T47D (cell line): ENCODE results near the gene ASB3.
"Not testable (repeated sequence)": the region's sequence is repeated elsewhere in the genome, so short reads cannot be mapped to it uniquely, and the experiment has no call there.

Source experiments
- DNase-seq, 2 experiments: peaks; one replicate each; pipeline versions ENCODE4 v3.0.0 to v3.0.0-alpha.2; 2011 to 2012; ENCODE audit warnings: low read depth in 1 of 2, low spot score in 1 of 2
- JUND ChIP-seq: IDR thresholded peaks from 2 replicates; pipeline ENCODE4 v1.6.1; 2012; ENCODE audit warnings: low read depth
- in situ Hi-C: cut with HindIII; loops from 2 replicates; pipeline ENCODE4 v1.10.0; 2016; ENCODE audit warnings: low sequenced_read_pairs, low pct_unique_long_range_greater_than_20kb

Gene ASB3

GRCh38 chr2:53750041-53750768 is 36.5 kb downstream of the ASB3 start:
- TF ChIP-seq JUND: no peak
- in situ Hi-C loops: no loop called here
- DNase-seq: no peak

DNA sequence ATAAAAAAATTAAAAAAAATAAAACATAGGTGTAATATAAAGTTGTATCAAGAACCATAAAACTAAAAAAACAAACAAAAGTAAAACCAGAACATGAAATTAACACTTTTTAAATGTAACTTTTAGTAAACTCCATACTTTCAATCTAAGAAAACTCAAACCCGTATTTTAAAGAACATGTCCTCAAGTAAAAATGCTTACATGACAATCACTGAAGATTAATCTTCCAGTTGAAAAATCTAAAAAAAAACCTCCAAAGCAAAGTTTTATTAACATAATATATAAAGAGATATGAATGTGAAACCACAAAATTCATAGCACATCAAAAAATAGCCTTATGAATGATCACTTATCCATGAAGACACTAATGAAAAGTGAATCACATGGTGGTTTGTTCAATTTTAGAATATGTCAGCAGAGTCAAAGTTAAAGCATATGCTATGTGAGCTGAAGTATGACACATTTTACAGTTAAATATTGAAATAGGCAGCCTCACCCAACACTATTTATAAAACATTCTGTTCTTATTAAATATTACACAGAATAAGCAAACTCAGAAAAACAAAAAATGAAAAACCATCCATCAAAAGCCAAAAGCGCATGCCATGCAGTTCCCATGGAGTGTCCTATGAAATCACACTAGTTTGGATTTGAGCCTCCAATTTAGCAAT is 42.2 kb downstream of the ASB3 start:
- no peak for DNase-seq
- in situ Hi-C loops: no loop called here
- no peak for TF ChIP-seq JUND

- in situ Hi-C loops: no loop called here
- no peak for TF ChIP-seq JUND
- peak; percentile 3 to 48 for DNase-seq
These were observed 46.6 kb downstream of the ASB3 start for GRCh38 chr2:53740170-53740569.

DNA sequence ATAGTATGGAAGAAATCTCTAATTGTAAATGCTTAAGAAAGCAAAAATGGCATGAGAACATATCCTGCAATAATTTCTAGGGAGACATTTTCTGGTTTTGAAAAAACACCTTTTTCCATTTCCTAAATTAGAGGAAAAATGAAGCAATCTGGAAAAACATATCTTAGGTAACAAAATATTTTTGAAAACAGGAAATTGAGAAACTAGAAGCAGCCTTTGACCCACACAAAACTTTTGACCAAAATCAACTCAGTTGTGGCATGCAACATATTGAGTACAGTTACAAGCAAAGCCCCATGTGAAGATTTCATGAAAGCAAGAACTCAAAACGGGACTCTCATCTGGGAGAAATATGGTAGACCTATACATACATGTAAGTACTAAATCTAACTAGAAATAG is 47.7 kb downstream of the ASB3 start:
- TF ChIP-seq JUND: no peak
- no peak for DNase-seq

GRCh38 chr2:53737091-53737490 is 49.7 kb downstream of the ASB3 start:
- in situ Hi-C loops: no loop called here
- no peak for TF ChIP-seq JUND
- no peak for DNase-seq

More for the DNA sequence above, 47.7 kb downstream of the ASB3 start:
- in situ Hi-C loops: no loop called here

DNA sequence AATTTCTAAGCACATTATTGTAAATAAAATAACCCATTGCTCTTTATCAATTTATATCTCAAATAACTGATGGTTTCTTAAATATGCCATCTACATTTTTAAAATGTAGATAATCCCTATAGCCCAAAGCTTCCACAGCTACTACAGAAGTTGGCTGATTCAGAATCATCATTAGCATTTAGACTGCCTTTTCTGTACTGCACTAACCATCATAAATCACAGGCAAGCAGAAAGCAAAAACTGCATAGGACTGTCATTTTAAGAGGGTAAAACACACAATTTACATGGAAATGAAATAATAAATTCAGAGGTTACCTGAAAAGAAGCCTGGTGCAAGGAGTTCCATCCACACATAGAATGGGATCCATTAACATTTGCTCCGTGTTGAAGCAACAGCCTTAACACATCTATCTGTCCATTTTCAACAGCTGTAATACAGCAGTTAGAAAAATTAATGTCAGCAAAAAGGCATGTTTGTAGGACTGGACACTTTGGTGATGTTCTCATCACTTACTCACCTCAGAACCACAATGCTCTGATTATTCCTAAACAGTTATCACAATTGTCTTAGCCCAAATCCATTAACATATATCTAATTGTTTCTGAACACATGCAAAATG is 57.5 kb downstream of the ASB3 start:
- TF ChIP-seq JUND: no peak
- DNase-seq: no peak
- in situ Hi-C loops: no loop called here

GRCh38 chr2:53727921-53728320 is 58.8 kb downstream of the ASB3 start:
- DNase-seq: no peak
- no peak for TF ChIP-seq JUND
- in situ Hi-C loops: no loop called here

DNA sequence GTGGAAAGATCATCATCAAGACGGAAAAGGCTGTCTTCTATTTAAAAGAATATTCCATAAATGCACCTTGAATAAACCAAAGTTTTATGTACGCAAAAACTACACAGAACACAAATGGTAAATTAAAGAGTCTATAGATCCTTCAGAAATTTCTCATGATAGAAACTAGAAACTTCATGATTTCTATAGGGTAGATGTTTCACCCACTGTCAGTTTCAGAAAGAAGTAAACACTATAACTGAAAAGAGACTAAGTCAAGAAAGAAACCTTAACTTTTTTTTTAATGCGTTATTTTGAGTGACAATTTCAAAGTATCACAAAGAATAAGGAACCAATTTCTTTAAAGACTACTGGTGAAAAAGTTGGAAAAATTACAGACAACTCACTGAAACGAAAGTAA is 61.1 kb downstream of the ASB3 start:
- no peak for DNase-seq
- in situ Hi-C loops: no loop called here
- TF ChIP-seq JUND: no peak

DNA sequence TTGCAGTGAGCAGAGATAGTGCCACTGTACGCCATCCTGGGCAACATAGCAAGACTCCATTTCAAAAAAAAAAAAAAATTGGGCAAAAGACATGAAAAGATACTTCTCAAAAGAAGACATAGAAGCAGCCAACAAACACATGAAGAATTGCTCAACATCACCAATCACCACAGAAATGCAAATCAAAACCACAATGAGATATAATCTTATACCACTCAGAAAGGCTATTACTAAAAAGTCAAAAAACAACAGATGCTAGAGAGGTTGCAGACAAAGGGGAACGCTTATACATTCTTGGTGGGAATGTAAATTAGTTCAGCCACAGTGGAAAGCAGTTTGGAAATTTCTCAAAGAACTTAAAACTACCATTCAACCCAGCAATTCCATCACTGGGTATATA is 62.2 kb downstream of the ASB3 start:
- TF ChIP-seq JUND: no peak
- no peak for DNase-seq
- in situ Hi-C loops: no loop called here

GRCh38 chr2:53720944-53721343 is 65.8 kb downstream of the ASB3 start:
- in situ Hi-C loops, DNase-seq: not testable (repeated sequence)

GRCh38 chr2:53715568-53715967 is 71.2 kb downstream of the ASB3 start:
- in situ Hi-C loops: no loop called here
- TF ChIP-seq JUND: no peak
- DNase-seq: peak in 1 of 2 experiments; percentile 13

- no peak for TF ChIP-seq JUND
- in situ Hi-C loops: no loop called here
- DNase-seq: no peak
These were observed 75.4 kb downstream of the ASB3 start for GRCh38 chr2:53711271-53711780.

GRCh38 chr2:53708988-53709387 is 77.8 kb downstream of the ASB3 start:
- DNase-seq: no peak
- in situ Hi-C loops: no loop called here
- no peak for TF ChIP-seq JUND
